Measurements from ENCODE around the gene CDH13.

DNA sequence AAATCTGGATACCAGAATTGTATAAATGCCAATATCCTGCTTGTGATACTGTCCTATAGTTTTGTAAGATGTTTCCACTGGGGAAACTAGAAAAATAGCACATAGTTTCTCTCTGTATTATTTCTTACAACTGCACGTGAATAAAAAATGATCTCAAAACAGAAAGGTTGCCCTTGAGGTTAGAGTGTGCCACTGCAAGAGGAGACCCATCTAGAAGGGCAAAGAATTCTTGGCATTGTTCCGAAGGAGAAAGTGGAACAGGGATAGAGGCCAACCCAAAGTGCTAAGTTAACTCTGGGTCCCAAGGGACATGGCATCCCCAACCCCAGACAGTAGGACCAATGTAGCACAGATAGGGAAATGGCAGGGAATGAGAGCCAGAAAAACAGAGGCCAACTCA lies 703.5 kb downstream of the CDH13 start:
- TF ChIP-seq RAD21 (conservative IDR thresholded peaks at IDR 0.05 in 1 of 2, IDR thresholded peaks at IDR 0.05 in 1 of 2) (no peak), MYC (IDR thresholded peaks at IDR 0.05; ENCODE audit: borderline replicate concordance, low read length) (no peak), SMC3 (IDR thresholded peaks at IDR 0.05) (no peak), RFX5 (IDR thresholded peaks at IDR 0.05) (no peak), POLR2A (IDR thresholded peaks at IDR 0.05; ENCODE audit: low read length) (no peak)
- TF ChIP-seq, protein P1, sequence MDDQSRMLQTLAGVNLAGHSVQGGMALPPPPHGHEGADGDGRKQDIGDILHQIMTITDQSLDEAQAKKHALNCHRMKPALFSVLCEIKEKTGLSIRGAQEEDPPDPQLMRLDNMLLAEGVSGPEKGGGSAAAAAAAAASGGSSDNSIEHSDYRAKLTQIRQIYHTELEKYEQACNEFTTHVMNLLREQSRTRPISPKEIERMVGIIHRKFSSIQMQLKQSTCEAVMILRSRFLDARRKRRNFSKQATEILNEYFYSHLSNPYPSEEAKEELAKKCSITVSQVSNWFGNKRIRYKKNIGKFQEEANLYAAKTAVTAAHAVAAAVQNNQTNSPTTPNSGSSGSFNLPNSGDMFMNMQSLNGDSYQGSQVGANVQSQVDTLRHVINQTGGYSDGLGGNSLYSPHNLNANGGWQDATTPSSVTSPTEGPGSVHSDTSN (IDR thresholded peaks at IDR 0.05), result no peak
- TF ChIP-seq, protein P2, sequence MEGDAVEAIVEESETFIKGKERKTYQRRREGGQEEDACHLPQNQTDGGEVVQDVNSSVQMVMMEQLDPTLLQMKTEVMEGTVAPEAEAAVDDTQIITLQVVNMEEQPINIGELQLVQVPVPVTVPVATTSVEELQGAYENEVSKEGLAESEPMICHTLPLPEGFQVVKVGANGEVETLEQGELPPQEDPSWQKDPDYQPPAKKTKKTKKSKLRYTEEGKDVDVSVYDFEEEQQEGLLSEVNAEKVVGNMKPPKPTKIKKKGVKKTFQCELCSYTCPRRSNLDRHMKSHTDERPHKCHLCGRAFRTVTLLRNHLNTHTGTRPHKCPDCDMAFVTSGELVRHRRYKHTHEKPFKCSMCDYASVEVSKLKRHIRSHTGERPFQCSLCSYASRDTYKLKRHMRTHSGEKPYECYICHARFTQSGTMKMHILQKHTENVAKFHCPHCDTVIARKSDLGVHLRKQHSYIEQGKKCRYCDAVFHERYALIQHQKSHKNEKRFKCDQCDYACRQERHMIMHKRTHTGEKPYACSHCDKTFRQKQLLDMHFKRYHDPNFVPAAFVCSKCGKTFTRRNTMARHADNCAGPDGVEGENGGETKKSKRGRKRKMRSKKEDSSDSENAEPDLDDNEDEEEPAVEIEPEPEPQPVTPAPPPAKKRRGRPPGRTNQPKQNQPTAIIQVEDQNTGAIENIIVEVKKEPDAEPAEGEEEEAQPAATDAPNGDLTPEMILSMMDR (IDR thresholded peaks at IDR 0.05), result no peak
